ENCODE measurements around the gene PCBP1. TPM values are rescaled to one million over a fixed set of nuclear protein-coding genes. Genes with fewer than 3 reads are reported as not detected.
"Not testable (repeated sequence)": the region's sequence is repeated elsewhere in the genome, so short reads cannot be mapped to it uniquely, and the experiment has no call there.

PCBP1 gene
- total RNA-seq, 1 donor from 2014 or later = 210 TPM

DNA sequence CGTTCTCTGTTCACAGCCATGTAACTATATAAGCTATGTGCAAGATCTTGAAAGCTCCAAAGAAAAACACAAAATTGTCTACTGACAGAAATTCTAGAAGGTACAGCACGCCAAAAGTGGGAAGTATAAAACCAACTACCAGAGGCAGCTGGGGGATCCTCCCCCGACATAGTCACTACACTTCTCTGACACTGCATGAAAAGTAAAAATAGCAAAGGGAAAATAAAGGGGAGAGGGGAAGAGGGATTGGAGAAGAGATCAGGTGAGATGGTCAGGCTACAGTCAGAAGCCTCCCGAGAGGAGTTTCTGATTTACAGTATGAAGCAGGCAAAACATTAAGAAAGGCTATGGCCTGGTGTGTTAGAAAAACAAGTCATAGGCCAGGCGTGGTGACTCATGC lies 39.8 kb upstream of the PCBP1 start:
- TF ChIP-seq, protein P1, sequence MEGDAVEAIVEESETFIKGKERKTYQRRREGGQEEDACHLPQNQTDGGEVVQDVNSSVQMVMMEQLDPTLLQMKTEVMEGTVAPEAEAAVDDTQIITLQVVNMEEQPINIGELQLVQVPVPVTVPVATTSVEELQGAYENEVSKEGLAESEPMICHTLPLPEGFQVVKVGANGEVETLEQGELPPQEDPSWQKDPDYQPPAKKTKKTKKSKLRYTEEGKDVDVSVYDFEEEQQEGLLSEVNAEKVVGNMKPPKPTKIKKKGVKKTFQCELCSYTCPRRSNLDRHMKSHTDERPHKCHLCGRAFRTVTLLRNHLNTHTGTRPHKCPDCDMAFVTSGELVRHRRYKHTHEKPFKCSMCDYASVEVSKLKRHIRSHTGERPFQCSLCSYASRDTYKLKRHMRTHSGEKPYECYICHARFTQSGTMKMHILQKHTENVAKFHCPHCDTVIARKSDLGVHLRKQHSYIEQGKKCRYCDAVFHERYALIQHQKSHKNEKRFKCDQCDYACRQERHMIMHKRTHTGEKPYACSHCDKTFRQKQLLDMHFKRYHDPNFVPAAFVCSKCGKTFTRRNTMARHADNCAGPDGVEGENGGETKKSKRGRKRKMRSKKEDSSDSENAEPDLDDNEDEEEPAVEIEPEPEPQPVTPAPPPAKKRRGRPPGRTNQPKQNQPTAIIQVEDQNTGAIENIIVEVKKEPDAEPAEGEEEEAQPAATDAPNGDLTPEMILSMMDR (IDR thresholded peaks at IDR 0.05) = no peak
- TF ChIP-seq POLR2A (IDR thresholded peaks at IDR 0.05) (no peak), POLR2AphosphoS5 (IDR thresholded peaks at IDR 0.05; ENCODE audit: insufficient read depth in 1 of 2, low read depth in 1 of 2) (no peak)
- H3K27ac ChIP-seq = peak overlapping the region; percentile 67
- H3K9me3 ChIP-seq = no peaks in the 10 kb centered on the region
- H3K36me3 ChIP-seq = peaks cover 0 to 10% of the 10 kb centered on the region in 2 donors
- DNase-seq (ENCODE audit: extremely low spot score in 2 of 2) = no peak
- H3K27me3 ChIP-seq = no peaks in the 10 kb centered on the region
- no peaks in the 10 kb centered on the region for H3K4me1 ChIP-seq
- intact Hi-C loops (cut with DNase I) = no loop called here
- no peak overlapping the region for H3K4me3 ChIP-seq

DNA sequence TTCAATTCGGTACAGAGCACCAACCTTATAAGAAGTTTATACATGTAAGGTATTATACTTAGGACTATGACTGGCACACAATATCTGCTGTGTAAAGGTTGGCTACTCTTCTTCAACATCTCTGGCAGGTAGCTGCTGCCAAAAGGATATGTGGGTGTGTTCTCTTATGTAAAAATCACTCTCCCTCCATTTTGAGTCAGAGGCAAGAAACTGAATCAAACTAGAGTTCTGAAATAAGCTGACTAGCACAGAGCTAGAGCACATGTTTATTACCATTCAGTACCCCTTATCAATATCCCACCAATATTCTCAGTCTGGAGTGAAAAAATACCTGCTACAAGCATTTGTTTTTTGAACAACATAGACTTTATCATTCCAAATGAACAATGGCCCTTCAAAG lies 38.0 kb upstream of the PCBP1 start:
- TF ChIP-seq POLR2A (IDR thresholded peaks at IDR 0.05) (no peak), POLR2AphosphoS5 (IDR thresholded peaks at IDR 0.05; ENCODE audit: insufficient read depth in 1 of 2, low read depth in 1 of 2) (no peak)
- TF ChIP-seq, protein P1 (IDR thresholded peaks at IDR 0.05) = no peak
- no peaks in the 10 kb centered on the region for H3K27me3 ChIP-seq
- DNase-seq (ENCODE audit: extremely low spot score in 2 of 2) = no peak
- no peak overlapping the region for H3K4me3 ChIP-seq
- H3K27ac ChIP-seq = peak overlapping the region; percentile 43
- H3K4me1 ChIP-seq = no peaks in the 10 kb centered on the region
- H3K36me3 ChIP-seq = peaks cover 0 to 21% of the 10 kb centered on the region in 2 donors
- intact Hi-C loops (cut with DNase I) = no loop called here
- no peaks in the 10 kb centered on the region for H3K9me3 ChIP-seq

DNA sequence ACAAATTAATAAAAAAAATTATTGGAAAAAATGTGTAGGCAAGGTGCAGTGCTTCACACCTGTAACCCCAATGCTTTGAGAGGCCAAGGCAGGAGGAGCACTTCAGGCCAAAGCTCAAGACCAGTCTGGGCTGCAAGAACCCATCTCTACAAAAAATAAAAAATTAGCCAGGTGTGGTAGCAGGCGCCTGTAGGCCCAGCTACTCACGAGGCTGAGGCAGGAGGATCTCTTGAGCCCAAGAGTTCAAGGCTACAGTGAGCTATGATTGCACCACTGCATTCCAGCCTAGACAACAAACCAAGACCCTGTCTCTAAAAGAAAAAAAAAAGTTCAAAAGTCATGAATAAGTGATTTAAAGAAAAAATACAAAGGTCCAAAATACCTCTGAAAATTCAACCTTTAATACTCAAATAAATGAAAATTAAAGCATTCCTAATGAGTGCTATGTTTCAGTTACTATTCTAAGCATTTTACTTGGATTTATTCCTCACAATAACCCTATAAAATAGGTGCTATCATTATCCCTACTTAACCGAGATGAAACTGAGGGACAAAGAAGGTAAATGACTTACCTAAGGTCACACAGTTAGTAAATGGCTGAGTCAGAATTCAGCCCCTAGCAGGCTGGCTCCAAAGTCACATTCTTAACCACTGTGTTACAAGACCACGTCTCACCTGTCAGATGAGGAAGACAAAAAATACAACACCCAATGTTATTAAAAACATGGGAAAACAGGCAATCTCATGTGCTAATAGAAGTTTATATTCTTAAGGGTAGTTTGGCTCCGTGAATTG lies 36.4 kb upstream of the PCBP1 start:
- Histone ChIP-seq H3K27ac (no peak overlapping the region), H3K27me3 (no peaks in the 10 kb centered on the region), H3K4me1 (no peaks in the 10 kb centered on the region), H3K4me3 (no peak overlapping the region), H3K9me3 (no peaks in the 10 kb centered on the region), H3K36me3 (peaks cover 0 to 35% of the 10 kb centered on the region in 2 donors)
- TF ChIP-seq, protein P1 (IDR thresholded peaks at IDR 0.05) = no peak
- TF ChIP-seq POLR2A (IDR thresholded peaks at IDR 0.05) = no peak
- no peak for TF ChIP-seq POLR2AphosphoS5 (IDR thresholded peaks at IDR 0.05; ENCODE audit: insufficient read depth in 1 of 2, low read depth in 1 of 2)
- intact Hi-C loops (cut with DNase I) = no loop called here
- DNase-seq (ENCODE audit: extremely low spot score in 2 of 2) = no peak

DNA sequence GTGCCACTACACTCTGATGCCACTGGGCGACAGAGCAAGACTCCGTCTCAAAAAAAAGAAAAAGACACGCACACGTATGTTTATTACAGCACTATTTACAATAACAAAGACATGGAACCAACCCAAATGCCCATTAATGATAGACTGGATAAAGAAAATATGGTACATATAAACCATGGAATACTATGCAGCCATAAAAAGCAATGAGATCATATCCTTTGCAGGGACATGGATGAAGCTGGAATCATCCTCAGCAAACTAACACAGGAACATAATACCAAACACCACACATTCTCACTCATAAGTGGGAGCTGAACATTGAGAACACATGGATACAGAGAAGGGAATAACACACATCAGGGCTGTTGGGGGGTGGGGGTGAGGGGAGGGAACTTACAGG lies 32.0 kb upstream of the PCBP1 start:
- H3K4me1 ChIP-seq; H3K27ac ChIP-seq; DNase-seq (ENCODE audit: extremely low spot score in 2 of 2); intact Hi-C loops (cut with DNase I); H3K27me3 ChIP-seq; H3K4me3 ChIP-seq; H3K9me3 ChIP-seq: not testable (repeated sequence)
- H3K36me3 ChIP-seq = peaks cover 3 to 51% of the 10 kb centered on the region in 2 donors

DNA sequence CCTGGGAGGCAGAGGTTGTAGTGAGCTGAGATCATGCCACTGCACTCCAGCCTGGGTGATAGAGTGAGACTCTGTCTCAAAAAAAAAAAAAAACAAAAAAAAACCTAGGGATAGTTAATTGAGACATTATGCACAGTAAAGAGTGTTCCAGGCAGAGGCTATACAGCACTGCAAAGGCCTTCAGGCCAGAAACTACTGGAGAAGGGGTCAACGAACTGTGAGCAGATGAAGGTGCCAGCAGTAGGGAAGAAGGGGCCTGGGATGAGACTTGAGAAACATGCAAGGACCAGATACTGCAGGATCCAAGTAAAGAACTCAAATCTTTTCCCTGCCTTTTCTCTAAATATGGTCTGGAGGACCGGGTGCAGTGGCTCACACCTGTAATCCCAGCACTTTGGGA lies 26.0 kb upstream of the PCBP1 start:
- peaks cover 3 to 61% of the 10 kb centered on the region in 2 donors for H3K36me3 ChIP-seq
- no peak for DNase-seq (ENCODE audit: extremely low spot score in 2 of 2)
- TF ChIP-seq POLR2AphosphoS5 (IDR thresholded peaks at IDR 0.05; ENCODE audit: insufficient read depth in 1 of 2, low read depth in 1 of 2) (no peak), POLR2A (IDR thresholded peaks at IDR 0.05) (no peak)
- TF ChIP-seq, protein P1 (IDR thresholded peaks at IDR 0.05) = no peak
- H3K27me3 ChIP-seq = no peaks in the 10 kb centered on the region
- H3K4me3 ChIP-seq = no peak overlapping the region
- intact Hi-C loops (cut with DNase I) = no loop called here
- H3K27ac ChIP-seq = no peak overlapping the region
- H3K9me3 ChIP-seq = no peaks in the 10 kb centered on the region
- H3K4me1 ChIP-seq = no peaks in the 10 kb centered on the region

Measured in vagina (tissue), 2 donors.